ENCODE results near the gene EIF2S1. TPM values are rescaled to one million over a fixed set of nuclear protein-coding genes. Genes with fewer than 3 reads are reported as not detected.

EIF2S1 gene
- total and polyA plus RNA-seq, 5 experiments from 2014 or later = 50.3 to 131 (median 107) TPM

GRCh38 chr14:67385120-67385519 is 25.0 kb downstream of the EIF2S1 start:
- H3K27me3 Mint-ChIP-seq = no peaks in the 10 kb centered on the region
- no peak for ATAC-seq
- peaks cover 0 to 67% (median 16%) of the 10 kb centered on the region in 3 donors for H3K36me3 Mint-ChIP-seq

GRCh38 chr14:67385618-67386017 is 25.5 kb downstream of the EIF2S1 start:
- Mint-ChIP-seq H3K27ac (peak overlapping the region in 1 of 10 donors; percentile 46), H3K4me1 (peaks cover 0 to under 1% (median 0%) of the 10 kb centered on the region in 4 donors), H3K36me3 (peaks cover 0 to 62% (median 16%) of the 10 kb centered on the region in 3 donors), H3K9me3 (no peaks in the 10 kb centered on the region), H3K27me3 (no peaks in the 10 kb centered on the region), H3K4me3 (no peak overlapping the region)
- POLR2A ChIA-PET = interaction anchor here (0.6 to 0.7 kb wide), 2 partner anchors 34 to 45 kb away, joined by 3 to 4 read pairs; no protein-coding TSS in a partner anchor
- DNase-seq = no peak
- no peak for ATAC-seq

More at GRCh38 chr14:67385120-67385519, 25.0 kb downstream of the EIF2S1 start:
- POLR2A ChIA-PET = interaction anchor here (0.6 to 0.7 kb wide), 2 partner anchors 35 to 46 kb away, joined by 3 to 4 read pairs; no protein-coding TSS in a partner anchor
- H3K4me1 Mint-ChIP-seq = no peaks in the 10 kb centered on the region
- no peak for DNase-seq
- no peaks in the 10 kb centered on the region for H3K9me3 Mint-ChIP-seq
- H3K4me3 Mint-ChIP-seq = no peak overlapping the region
- H3K27ac Mint-ChIP-seq = peak overlapping the region in 2 of 10 donors; percentile 13 to 36

- no peak for DNase-seq
- no peaks in the 10 kb centered on the region for H3K27me3 Mint-ChIP-seq
- peaks cover 0 to 4% (median 1%) of the 10 kb centered on the region in 4 donors for H3K4me1 Mint-ChIP-seq
- no peak for ATAC-seq
- no peaks in the 10 kb centered on the region for H3K9me3 Mint-ChIP-seq
- no peak overlapping the region for H3K4me3 Mint-ChIP-seq
- H3K27ac Mint-ChIP-seq = no peak overlapping the region
- H3K36me3 Mint-ChIP-seq = peaks cover 0 to 49% (median 11%) of the 10 kb centered on the region in 3 donors
- POLR2A ChIA-PET = no interaction called here
These were observed 27.1 kb downstream of the EIF2S1 start for GRCh38 chr14:67387195-67387594.

GRCh38 chr14:67389275-67389674 is 29.1 kb downstream of the EIF2S1 start:
- ATAC-seq = no peak

GRCh38 chr14:67389811-67390534 is 29.8 kb downstream of the EIF2S1 start:
- POLR2A ChIA-PET = no interaction called here
- H3K36me3 Mint-ChIP-seq = peaks cover 0 to 22% (median 3%) of the 10 kb centered on the region in 3 donors
- H3K4me3 Mint-ChIP-seq = no peak overlapping the region
- DNase-seq (no peak), ATAC-seq (no peak)
- H3K27ac Mint-ChIP-seq = no peak overlapping the region
- H3K27me3 Mint-ChIP-seq = no peaks in the 10 kb centered on the region
- peaks cover 0 to 4% (median 1%) of the 10 kb centered on the region in 4 donors for H3K4me1 Mint-ChIP-seq
- H3K9me3 Mint-ChIP-seq = no peaks in the 10 kb centered on the region

More at GRCh38 chr14:67389275-67389674, 29.1 kb downstream of the EIF2S1 start:
- H3K4me1 Mint-ChIP-seq = peaks cover 0 to 4% (median 1%) of the 10 kb centered on the region in 4 donors
- no peak overlapping the region for H3K4me3 Mint-ChIP-seq
- H3K9me3 Mint-ChIP-seq = no peaks in the 10 kb centered on the region
- no peaks in the 10 kb centered on the region for H3K27me3 Mint-ChIP-seq
- peaks cover 0 to 28% (median 4%) of the 10 kb centered on the region in 3 donors for H3K36me3 Mint-ChIP-seq
- POLR2A ChIA-PET = no interaction called here
- no peak for DNase-seq
- H3K27ac Mint-ChIP-seq = peak overlapping the region in 1 of 10 donors; percentile 65

GRCh38 chr14:67391268-67391667 is 31.1 kb downstream of the EIF2S1 start:
- peak overlapping the region in 3 of 10 donors; percentile 7 to 71 (median 56) for H3K27ac Mint-ChIP-seq
- peaks cover 0 to 4% (median 1%) of the 10 kb centered on the region in 4 donors for H3K4me1 Mint-ChIP-seq
- peaks cover 0 to 2% (median 0%) of the 10 kb centered on the region in 5 donors for H3K27me3 Mint-ChIP-seq
- ATAC-seq = no peak
- H3K9me3 Mint-ChIP-seq = no peaks in the 10 kb centered on the region
- POLR2A ChIA-PET = no interaction called here
- H3K4me3 Mint-ChIP-seq = no peak overlapping the region
- DNase-seq = no peak
- H3K36me3 Mint-ChIP-seq = peaks cover 0 to 9% (median 0%) of the 10 kb centered on the region in 3 donors

GRCh38 chr14:67392123-67392522 is 32.0 kb downstream of the EIF2S1 start:
- H3K4me1 Mint-ChIP-seq = peaks cover 0 to 4% (median 1%) of the 10 kb centered on the region in 4 donors
- peaks cover 0 to 5% (median 0%) of the 10 kb centered on the region in 5 donors for H3K27me3 Mint-ChIP-seq
- H3K36me3 Mint-ChIP-seq = peaks cover 0 to 2% (median 0%) of the 10 kb centered on the region in 3 donors
- H3K9me3 Mint-ChIP-seq = no peaks in the 10 kb centered on the region
- H3K4me3 Mint-ChIP-seq = no peak overlapping the region
- ATAC-seq = no peak
- no peak for DNase-seq
- H3K27ac Mint-ChIP-seq = peak overlapping the region in 1 of 10 donors; percentile 73
- POLR2A ChIA-PET = interaction anchor here (0.6 kb wide), 1 partner anchor 73 kb away, joined by 4 read pairs; no protein-coding TSS in a partner anchor

- no peak for ATAC-seq
- Mint-ChIP-seq H3K27me3 (peaks cover 0 to 5% (median 0%) of the 10 kb centered on the region in 5 donors), H3K9me3 (no peaks in the 10 kb centered on the region), H3K4me1 (peaks cover 0 to 4% (median 1%) of the 10 kb centered on the region in 4 donors), H3K36me3 (no peaks in the 10 kb centered on the region), H3K4me3 (no peak overlapping the region), H3K27ac (no peak overlapping the region)
- DNase-seq = no peak
- POLR2A ChIA-PET = interaction anchor here (0.6 kb wide), 1 partner anchor 74 kb away, joined by 4 read pairs; no protein-coding TSS in a partner anchor
These were observed 32.7 kb downstream of the EIF2S1 start for GRCh38 chr14:67392800-67393199.

- POLR2A ChIA-PET = no interaction called here
- Mint-ChIP-seq H3K4me3 (no peak overlapping the region), H3K27ac (no peak overlapping the region)
These were observed 33.6 kb downstream of the EIF2S1 start for GRCh38 chr14:67393689-67394088.

GRCh38 chr14:67395086-67395875 is 35.2 kb downstream of the EIF2S1 start:
- DNase-seq (no peak), ATAC-seq (no peak)
- Mint-ChIP-seq H3K36me3 (no peaks in the 10 kb centered on the region), H3K4me3 (no peak overlapping the region), H3K27me3 (peaks cover 0 to 8% (median 0%) of the 10 kb centered on the region in 5 donors), H3K27ac (no peak overlapping the region), H3K9me3 (no peaks in the 10 kb centered on the region), H3K4me1 (peaks cover 0 to 4% (median 1%) of the 10 kb centered on the region in 4 donors)
- POLR2A ChIA-PET = interaction anchor here (0.6 kb wide), 1 partner anchor 17 kb away, joined by 3 read pairs; no protein-coding TSS in a partner anchor

More at GRCh38 chr14:67393689-67394088, 33.6 kb downstream of the EIF2S1 start:
- H3K4me1 Mint-ChIP-seq = peaks cover 0 to 4% (median 1%) of the 10 kb centered on the region in 4 donors
- peaks cover 0 to 7% (median 0%) of the 10 kb centered on the region in 5 donors for H3K27me3 Mint-ChIP-seq
- no peaks in the 10 kb centered on the region for H3K9me3 Mint-ChIP-seq
- ATAC-seq = no peak
- no peaks in the 10 kb centered on the region for H3K36me3 Mint-ChIP-seq
- DNase-seq = no peak

- ATAC-seq = no peak
- Mint-ChIP-seq H3K27me3 (peaks cover 0 to 8% (median 0%) of the 10 kb centered on the region in 5 donors), H3K9me3 (no peaks in the 10 kb centered on the region), H3K27ac (no peak overlapping the region), H3K4me1 (peaks cover 0 to 2% (median under 1%) of the 10 kb centered on the region in 4 donors), H3K36me3 (no peaks in the 10 kb centered on the region), H3K4me3 (no peak overlapping the region)
- DNase-seq = no peak
- POLR2A ChIA-PET = no interaction called here
These were observed 35.7 kb downstream of the EIF2S1 start for GRCh38 chr14:67395876-67396189.

- peaks cover 0 to 2% (median 0%) of the 10 kb centered on the region in 4 donors for H3K4me1 Mint-ChIP-seq
These were observed 36.3 kb downstream of the EIF2S1 start for GRCh38 chr14:67396381-67396970.

More at GRCh38 chr14:67396381-67396970, 36.3 kb downstream of the EIF2S1 start:
- Mint-ChIP-seq H3K36me3 (no peaks in the 10 kb centered on the region), H3K9me3 (no peaks in the 10 kb centered on the region), H3K4me3 (no peak overlapping the region), H3K27me3 (peaks cover 0 to 8% (median 0%) of the 10 kb centered on the region in 5 donors), H3K27ac (peak overlapping the region in 2 of 10 donors; percentile 2 to 16)
- DNase-seq = no peak
- no peak for ATAC-seq
- POLR2A ChIA-PET = no interaction called here

Measured in naive thymus-derived CD8-positive, alpha-beta T cell (primary cell).